Measurements from ENCODE around the gene NLGN2.

Gene NLGN2

DNA sequence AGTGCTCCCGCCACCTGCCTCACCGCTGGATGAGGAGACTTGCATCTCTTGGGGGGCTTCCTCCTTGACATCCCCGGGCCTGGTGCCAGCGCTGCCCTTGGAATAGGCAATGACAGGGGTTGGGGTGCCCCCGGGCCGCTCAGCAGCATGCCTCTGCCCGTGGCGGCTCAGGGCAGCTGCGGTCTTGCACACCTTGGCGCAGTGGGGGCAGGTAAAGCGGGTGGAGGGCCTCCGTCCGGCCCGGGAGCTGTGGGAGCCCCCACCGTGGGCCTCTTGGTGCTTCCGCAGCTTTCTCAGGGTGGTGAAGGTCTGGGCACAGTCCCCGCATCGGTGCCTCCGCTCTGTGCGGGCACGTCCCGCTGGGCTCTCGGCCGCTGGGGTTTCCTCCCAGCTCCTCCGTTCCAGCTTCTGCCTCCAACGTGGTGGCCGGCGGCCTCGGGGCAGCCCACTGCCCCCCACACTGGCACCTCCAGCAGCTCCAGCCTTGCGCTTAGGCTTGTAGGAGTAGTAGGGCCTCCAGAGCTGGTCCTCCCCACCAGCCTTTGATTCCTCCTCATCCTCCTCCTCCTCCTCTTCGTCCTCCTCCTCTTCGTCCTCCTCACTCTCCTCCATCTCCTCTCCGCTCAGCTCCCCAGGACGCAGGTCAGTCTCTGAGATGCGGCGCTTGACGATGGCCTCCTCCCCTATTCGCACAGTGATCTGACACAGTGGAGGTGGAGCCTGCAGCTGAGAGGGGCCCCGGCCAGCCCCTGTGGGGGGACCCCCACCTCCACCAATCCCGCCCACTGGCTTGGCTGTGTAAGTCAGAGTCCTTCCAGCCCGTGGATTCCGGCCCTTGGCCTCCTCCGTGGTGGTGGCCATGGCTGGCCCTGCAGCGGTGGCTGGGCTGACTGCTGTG lies 55.1 kb downstream of the NLGN2 start:
- H3K4me3 ChIP-seq (ENCODE audit: insufficient read length, low read depth): no peak overlapping the region
- no peak for TF ChIP-seq SUZ12 (IDR thresholded peaks at IDR 0.05; ENCODE audit: extremely low read depth, insufficient read depth, insufficient read length)
- no peak for TF ChIP-seq ZNF274 (IDR thresholded peaks at IDR 0.05; ENCODE audit: low read depth, low read length)
- no peak for TF ChIP-seq YY1 (IDR thresholded peaks at IDR 0.05; ENCODE audit: insufficient read depth, insufficient read length)
- DNase-seq (ENCODE audit: low read depth, low spot score): no peak
- H3K4me1 ChIP-seq (ENCODE audit: insufficient read depth, insufficient read length): peaks cover 10% of the 10 kb centered on the region
- H3K27me3 ChIP-seq (ENCODE audit: insufficient read depth, insufficient read length): no peaks in the 10 kb centered on the region
- peaks cover 30% of the 10 kb centered on the region for H3K36me3 ChIP-seq (ENCODE audit: insufficient read depth, insufficient read length, low read length)
- no peaks in the 10 kb centered on the region for H3K9me3 ChIP-seq (ENCODE audit: insufficient read depth, low read length)
- H3K9ac ChIP-seq (ENCODE audit: insufficient read length, low read depth): no peak overlapping the region

- TF ChIP-seq SUZ12 (IDR thresholded peaks at IDR 0.05; ENCODE audit: extremely low read depth, insufficient read depth, insufficient read length) (no peak), ZNF274 (IDR thresholded peaks at IDR 0.05; ENCODE audit: low read depth, low read length) (no peak), YY1 (IDR thresholded peaks at IDR 0.05; ENCODE audit: insufficient read depth, insufficient read length) (no peak)
- Histone ChIP-seq H3K4me3 (ENCODE audit: insufficient read length, low read depth) (no peak overlapping the region), H3K9ac (ENCODE audit: insufficient read length, low read depth) (no peak overlapping the region), H3K27me3 (ENCODE audit: insufficient read depth, insufficient read length) (no peaks in the 10 kb centered on the region), H3K4me1 (ENCODE audit: insufficient read depth, insufficient read length) (peaks cover 10% of the 10 kb centered on the region), H3K36me3 (ENCODE audit: insufficient read depth, insufficient read length, low read length) (peaks cover 30% of the 10 kb centered on the region), H3K9me3 (ENCODE audit: insufficient read depth, low read length) (no peaks in the 10 kb centered on the region)
- DNase-seq (ENCODE audit: low read depth, low spot score): no peak
Measured at GRCh38 chr17:7463372-7463846, 55.8 kb downstream of the NLGN2 start.

- peaks cover 30% of the 10 kb centered on the region for H3K36me3 ChIP-seq (ENCODE audit: insufficient read depth, insufficient read length, low read length)
- DNase-seq (ENCODE audit: low read depth, low spot score): no peak
- H3K4me3 ChIP-seq (ENCODE audit: insufficient read length, low read depth): no peak overlapping the region
- TF ChIP-seq YY1 (IDR thresholded peaks at IDR 0.05; ENCODE audit: insufficient read depth, insufficient read length): no peak
- TF ChIP-seq ZNF274 (IDR thresholded peaks at IDR 0.05; ENCODE audit: low read depth, low read length): no peak
- no peak for TF ChIP-seq SUZ12 (IDR thresholded peaks at IDR 0.05; ENCODE audit: extremely low read depth, insufficient read depth, insufficient read length)
- H3K9me3 ChIP-seq (ENCODE audit: insufficient read depth, low read length): no peaks in the 10 kb centered on the region
- H3K9ac ChIP-seq (ENCODE audit: insufficient read length, low read depth): no peak overlapping the region
- peaks cover 10% of the 10 kb centered on the region for H3K4me1 ChIP-seq (ENCODE audit: insufficient read depth, insufficient read length)
- H3K27me3 ChIP-seq (ENCODE audit: insufficient read depth, insufficient read length): no peaks in the 10 kb centered on the region
Measured at GRCh38 chr17:7464081-7464480, 56.4 kb downstream of the NLGN2 start.

- Histone ChIP-seq H3K4me3 (ENCODE audit: insufficient read length, low read depth) (no peak overlapping the region), H3K27me3 (ENCODE audit: insufficient read depth, insufficient read length) (no peaks in the 10 kb centered on the region), H3K9ac (ENCODE audit: insufficient read length, low read depth) (no peak overlapping the region), H3K9me3 (ENCODE audit: insufficient read depth, low read length) (no peaks in the 10 kb centered on the region), H3K4me1 (ENCODE audit: insufficient read depth, insufficient read length) (peaks cover 10% of the 10 kb centered on the region), H3K36me3 (ENCODE audit: insufficient read depth, insufficient read length, low read length) (peaks cover 30% of the 10 kb centered on the region)
- TF ChIP-seq SUZ12 (IDR thresholded peaks at IDR 0.05; ENCODE audit: extremely low read depth, insufficient read depth, insufficient read length) (no peak), YY1 (IDR thresholded peaks at IDR 0.05; ENCODE audit: insufficient read depth, insufficient read length) (no peak), ZNF274 (IDR thresholded peaks at IDR 0.05; ENCODE audit: low read depth, low read length) (no peak)
- DNase-seq (ENCODE audit: low read depth, low spot score): no peak
Measured at GRCh38 chr17:7465597-7466275, 58.1 kb downstream of the NLGN2 start.

DNA sequence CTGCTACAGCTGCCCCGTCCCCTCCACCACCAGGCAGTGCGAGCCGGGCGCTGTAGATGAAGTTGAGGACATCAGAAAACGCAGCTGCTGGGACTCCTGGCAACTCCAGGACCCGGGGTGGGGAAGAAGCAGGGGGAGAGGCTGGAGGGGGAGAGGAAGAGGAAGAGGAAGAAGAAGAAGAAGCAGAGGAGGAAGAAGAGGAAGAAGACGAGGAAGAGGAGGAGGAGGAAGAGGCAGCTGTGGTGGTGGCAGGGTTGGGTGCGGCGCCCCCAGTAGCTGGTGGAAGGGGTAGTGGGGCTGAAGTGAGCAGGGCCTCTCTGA lies 58.6 kb downstream of the NLGN2 start:
- H3K36me3 ChIP-seq (ENCODE audit: insufficient read depth, insufficient read length, low read length): peaks cover 30% of the 10 kb centered on the region
- H3K4me1 ChIP-seq (ENCODE audit: insufficient read depth, insufficient read length): peaks cover 10% of the 10 kb centered on the region
- no peak overlapping the region for H3K4me3 ChIP-seq (ENCODE audit: insufficient read length, low read depth)
- no peaks in the 10 kb centered on the region for H3K9me3 ChIP-seq (ENCODE audit: insufficient read depth, low read length)
- TF ChIP-seq SUZ12 (IDR thresholded peaks at IDR 0.05; ENCODE audit: extremely low read depth, insufficient read depth, insufficient read length) (no peak), YY1 (IDR thresholded peaks at IDR 0.05; ENCODE audit: insufficient read depth, insufficient read length) (no peak), ZNF274 (IDR thresholded peaks at IDR 0.05; ENCODE audit: low read depth, low read length) (no peak)
- H3K9ac ChIP-seq (ENCODE audit: insufficient read length, low read depth): no peak overlapping the region
- no peaks in the 10 kb centered on the region for H3K27me3 ChIP-seq (ENCODE audit: insufficient read depth, insufficient read length)
- DNase-seq (ENCODE audit: low read depth, low spot score): no peak

DNA sequence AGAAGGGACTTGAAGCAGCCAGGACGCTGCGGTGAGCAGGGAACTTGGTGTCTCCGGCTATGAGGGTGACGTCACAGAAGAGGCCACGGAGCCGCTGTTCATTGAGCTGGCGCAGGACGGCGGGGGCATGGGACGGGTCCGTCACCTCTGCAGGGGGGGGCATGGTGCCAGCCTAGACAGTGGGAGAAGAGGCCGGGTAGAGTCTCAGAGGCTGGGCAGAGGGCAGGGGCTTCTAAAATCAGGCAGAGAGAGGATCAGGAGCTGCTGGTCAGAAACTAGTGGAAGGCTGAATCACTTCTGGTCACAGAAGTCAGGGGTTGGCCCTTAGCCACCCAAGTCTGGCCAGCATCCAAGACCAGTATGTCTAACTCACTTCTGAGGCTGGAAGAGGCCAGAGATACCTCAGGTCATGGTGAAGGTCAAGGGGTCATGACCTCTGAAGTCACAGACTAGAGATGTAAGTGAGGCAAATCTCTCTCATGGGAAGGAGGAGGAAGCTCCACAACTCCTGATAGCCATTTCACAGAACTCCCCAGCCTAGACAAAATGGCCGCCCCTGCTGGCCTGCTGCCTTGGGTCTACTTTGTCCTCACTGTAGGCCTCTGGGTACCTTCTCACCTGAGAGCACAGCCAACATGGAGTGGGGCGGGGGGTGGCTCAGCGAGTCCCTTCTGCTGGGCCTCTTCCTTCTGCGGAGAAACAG lies 59.1 kb downstream of the NLGN2 start:
- peak; percentile 7 for TF ChIP-seq YY1 (IDR thresholded peaks at IDR 0.05; ENCODE audit: insufficient read depth, insufficient read length)
- no peak for TF ChIP-seq ZNF274 (IDR thresholded peaks at IDR 0.05; ENCODE audit: low read depth, low read length)
- no peak for TF ChIP-seq SUZ12 (IDR thresholded peaks at IDR 0.05; ENCODE audit: extremely low read depth, insufficient read depth, insufficient read length)
- no peaks in the 10 kb centered on the region for H3K9me3 ChIP-seq (ENCODE audit: insufficient read depth, low read length)
- peaks cover 5% of the 10 kb centered on the region for H3K4me1 ChIP-seq (ENCODE audit: insufficient read depth, insufficient read length)
- H3K4me3 ChIP-seq (ENCODE audit: insufficient read length, low read depth): no peak overlapping the region
- H3K27me3 ChIP-seq (ENCODE audit: insufficient read depth, insufficient read length): no peaks in the 10 kb centered on the region
- H3K9ac ChIP-seq (ENCODE audit: insufficient read length, low read depth): no peak overlapping the region
- no peak for DNase-seq (ENCODE audit: low read depth, low spot score)
- H3K36me3 ChIP-seq (ENCODE audit: insufficient read depth, insufficient read length, low read length): peaks cover 29% of the 10 kb centered on the region
